Activated CD8-positive, alpha-beta T cell treated with anti-CD3 and anti-CD28 coated beads for 36 hours (primary cell): ENCODE data around the gene CCDC152. TPM values are rescaled to one million over a fixed set of nuclear protein-coding genes. Genes with fewer than 3 reads are reported as not detected.

Experiments used
- ATAC-seq: fragments of 200-7000 bp; cut with Tn5 transposase; one replicate; pipeline ENCODE4 v1.10.0; 2021; ENCODE audit warnings: mild to moderate bottlenecking, moderate library complexity
- CTCF ChIA-PET: fragments of 350-600 bp; sonication (Branson Sonifier 250); formaldehyde crosslinking; loops from one replicate; lab custom pipeline; 2021; ENCODE audit warnings: antibody characterized with exemption; lab: Charles Lee
- POLR2A ChIA-PET: fragments of 350-600 bp; sonication (Branson Sonifier 250); formaldehyde crosslinking; loops from one replicate; lab custom pipeline; 2021; ENCODE audit warnings: antibody characterized with exemption; lab: Charles Lee
- DNase-seq: peaks from one replicate; pipeline ENCODE4 v3.0.0-alpha.2; 2020
- H3K27ac Mint-ChIP-seq: one replicate; pipeline ENCODE4 v1.8.0; 2021; ENCODE audit warnings: mild to moderate bottlenecking, mixed read lengths
- H3K27me3 Mint-ChIP-seq: one replicate; pipeline ENCODE4 v1.8.0; 2021; ENCODE audit warnings: mixed read lengths
- H3K36me3 Mint-ChIP-seq: one replicate; pipeline ENCODE4 v1.8.0; 2021; ENCODE audit warnings: low read depth, mixed read lengths
- H3K4me1 Mint-ChIP-seq: one replicate; pipeline ENCODE4 v1.8.0; 2021; ENCODE audit warnings: low read depth, mixed read lengths
- H3K4me3 Mint-ChIP-seq: one replicate; pipeline ENCODE4 v1.8.0; 2021; ENCODE audit warnings: mild to moderate bottlenecking, moderate library complexity, mixed read lengths
- H3K9me3 Mint-ChIP-seq: one replicate; pipeline ENCODE4 v1.8.0; 2021; ENCODE audit warnings: mixed read lengths
- CTCF ChIP-seq: fragments of 200-600 bp; IDR thresholded peaks from one replicate; pipeline ENCODE4 v1.8.0; 2022; ENCODE audit warnings: antibody characterized with exemption, mild to moderate bottlenecking
- intact Hi-C: fragments of 100-400 bp; cut with micrococcal nuclease; formaldehyde crosslinking; loops from one replicate; pipeline ENCODE4 v1.10.0; 2022
- total RNA-seq, 2 experiments: library from RNA; stranded (reverse); gene quantifications; one replicate each; pipeline ENCODE4 v1.2.3, GENCODE V29; 2021

CCDC152 gene
- total RNA-seq, 2 experiments from 2014 or later: 10.1 to 10.8 TPM

- Mint-ChIP-seq H3K36me3 (no peaks in the 10 kb centered on the region), H3K4me1 (peaks cover 4% of the 10 kb centered on the region), H3K9me3 (no peaks in the 10 kb centered on the region), H3K27ac (no peak overlapping the region), H3K27me3 (peaks cover 3% of the 10 kb centered on the region), H3K4me3 (no peak overlapping the region)
- DNase-seq: no peak
- ATAC-seq: no peak
- intact Hi-C loops: loop anchor here (10.0 kb wide), 1 partner anchor 336 kb away; the partner anchor contains the start of gene GHR
- ChIA-PET CTCF (interaction anchor here (1.0 kb wide), 1 partner anchor 177 kb away, joined by 3 read pairs; no protein-coding TSS in a partner anchor), POLR2A (interaction anchor here (1.2 kb wide), 1 partner anchor 10 kb away, joined by 3 read pairs; no protein-coding TSS in a partner anchor)
- TF ChIP-seq CTCF: no peak
Measured at GRCh38 chr5:42760426-42760825, 3.8 kb downstream of the CCDC152 start.

- no peak for TF ChIP-seq CTCF
- no peak overlapping the region for H3K4me3 Mint-ChIP-seq
- H3K27me3 Mint-ChIP-seq: peaks cover 3% of the 10 kb centered on the region
- peaks cover 4% of the 10 kb centered on the region for H3K4me1 Mint-ChIP-seq
- no peaks in the 10 kb centered on the region for H3K36me3 Mint-ChIP-seq
- intact Hi-C loops: loop anchor here (10.0 kb wide), 1 partner anchor 337 kb away; the partner anchor contains the start of gene GHR
- POLR2A ChIA-PET: no interaction called here
- CTCF ChIA-PET: no interaction called here
- H3K27ac Mint-ChIP-seq: no peak overlapping the region
- no peak for DNase-seq
- no peak for ATAC-seq
- H3K9me3 Mint-ChIP-seq: no peaks in the 10 kb centered on the region
Measured at GRCh38 chr5:42761791-42762190, 5.2 kb downstream of the CCDC152 start.

- CTCF ChIA-PET: interaction anchor here (0.6 to 1.8 kb wide), 23 partner anchors 11 to 1926 kb away, joined by 3 to 9 read pairs (median 3); partner anchors contain the start of gene CCDC152
- peak; percentile 66 for TF ChIP-seq CTCF
- no peak overlapping the region for H3K4me3 Mint-ChIP-seq
- peaks cover 1% of the 10 kb centered on the region for H3K36me3 Mint-ChIP-seq
- intact Hi-C loops: loop anchor here (10.0 kb wide), 1 partner anchor 343 kb away; the partner anchor contains the start of gene GHR
- DNase-seq: no peak
- no peak for ATAC-seq
- no peaks in the 10 kb centered on the region for H3K9me3 Mint-ChIP-seq
- H3K4me1 Mint-ChIP-seq: no peaks in the 10 kb centered on the region
- peaks cover 1% of the 10 kb centered on the region for H3K27me3 Mint-ChIP-seq
- H3K27ac Mint-ChIP-seq: no peak overlapping the region
- POLR2A ChIA-PET: no interaction called here
Measured at GRCh38 chr5:42767491-42768105, 11.0 kb downstream of the CCDC152 start.

GRCh38 chr5:42768106-42768504 lies 11.5 kb downstream of the CCDC152 start:
- no peaks in the 10 kb centered on the region for H3K9me3 Mint-ChIP-seq
- no peak overlapping the region for H3K27ac Mint-ChIP-seq
- H3K36me3 Mint-ChIP-seq: peaks cover 1% of the 10 kb centered on the region
- POLR2A ChIA-PET: no interaction called here
- ATAC-seq (no peak), DNase-seq (no peak)
- no peak overlapping the region for H3K4me3 Mint-ChIP-seq
- H3K4me1 Mint-ChIP-seq: no peaks in the 10 kb centered on the region
- CTCF ChIA-PET: interaction anchor here (0.6 to 1.8 kb wide), 21 partner anchors 12 to 1926 kb away, joined by 3 to 9 read pairs (median 4); partner anchors contain the start of gene CCDC152
- H3K27me3 Mint-ChIP-seq: peaks cover 1% of the 10 kb centered on the region
- intact Hi-C loops: loop anchor here (10.0 kb wide), 1 partner anchor 343 kb away; the partner anchor contains the start of gene GHR
- no peak for TF ChIP-seq CTCF

GRCh38 chr5:42770003-42770402 lies 13.4 kb downstream of the CCDC152 start:
- Mint-ChIP-seq H3K27ac (no peak overlapping the region), H3K4me1 (no peaks in the 10 kb centered on the region), H3K4me3 (no peak overlapping the region), H3K36me3 (peaks cover 1% of the 10 kb centered on the region), H3K27me3 (peaks cover 1% of the 10 kb centered on the region), H3K9me3 (no peaks in the 10 kb centered on the region)
- TF ChIP-seq CTCF: no peak
- intact Hi-C loops: no loop called here
- DNase-seq (no peak), ATAC-seq (no peak)
- ChIA-PET POLR2A (no interaction called here), CTCF (no interaction called here)
